Trophoblast cell (in vitro differentiated cells and primary cell): Measurements from ENCODE around the gene FHIT.

Experiments
- DNase-seq, 2 donors: peaks; one replicate each; pipeline ENCODE4 v3.0.0-alpha.2; 2016
- H2AFZ ChIP-seq: 2 replicates; pipeline ENCODE4 v1.6.1; 2013; ENCODE audit warnings: low read length, moderate library complexity, mild to moderate bottlenecking; ENCODE audit not compliant: insufficient read depth, poor library complexity
- H2AK5ac ChIP-seq: 2 replicates; pipeline ENCODE4 v1.6.1; 2013; ENCODE audit warnings: mild to moderate bottlenecking, low read length
- H2BK120ac ChIP-seq: 2 replicates; pipeline ENCODE4 v1.6.1; 2013; ENCODE audit warnings: low read length, mild to moderate bottlenecking, moderate library complexity; ENCODE audit not compliant: insufficient read depth, poor library complexity
- H2BK12ac ChIP-seq: 2 replicates; pipeline ENCODE4 v1.6.1; 2013; ENCODE audit warnings: mild to moderate bottlenecking, low read length, moderate library complexity
- H2BK5ac ChIP-seq: 2 replicates; pipeline ENCODE4 v1.6.1; 2013; ENCODE audit warnings: low read length, low read depth, moderate library complexity, mild to moderate bottlenecking; ENCODE audit not compliant: poor library complexity
- H3K14ac ChIP-seq: 2 replicates; pipeline ENCODE4 v1.6.1; 2013; ENCODE audit warnings: mild to moderate bottlenecking, low read length
- H3K18ac ChIP-seq: 2 replicates; pipeline ENCODE4 v1.6.1; 2013; ENCODE audit warnings: mild to moderate bottlenecking, low read length
- H3K23ac ChIP-seq: 2 replicates; pipeline ENCODE4 v1.6.1; 2013; ENCODE audit warnings: low read length
- H3K27ac ChIP-seq: 2 replicates; pipeline ENCODE4 v1.5.1; 2013; ENCODE audit warnings: low read depth, mild to moderate bottlenecking, inconsistent platforms, low read length, moderate library complexity
- H3K27me3 ChIP-seq: 2 replicates; pipeline ENCODE4 v1.6.1; 2013; ENCODE audit warnings: inconsistent platforms, mild to moderate bottlenecking, low read length, moderate library complexity; ENCODE audit not compliant: insufficient read depth
- H3K36me3 ChIP-seq, 2 experiments: 1 replicate in 1 of 2; 2 replicates in 1 of 2; pipeline ENCODE4 v1.6.1; 2013; ENCODE audit warnings: low read length in 2 of 2, mild to moderate bottlenecking in 2 of 2, moderate library complexity in 1 of 2; ENCODE audit not compliant: insufficient read depth in 2 of 2, control insufficient read depth in 1 of 2
- H3K4ac ChIP-seq: 2 replicates; pipeline ENCODE4 v1.6.1; 2013; ENCODE audit warnings: low read depth, mild to moderate bottlenecking, low read length, moderate library complexity
- H3K4me1 ChIP-seq, 2 experiments: 1 replicate in 1 of 2; 2 replicates in 1 of 2; pipeline ENCODE4 v1.6.1; 2013; ENCODE audit warnings: low read length in 2 of 2, mild to moderate bottlenecking in 2 of 2, moderate library complexity in 1 of 2; ENCODE audit not compliant: insufficient read depth in 2 of 2, control insufficient read depth in 1 of 2
- H3K4me2 ChIP-seq: 2 replicates; pipeline ENCODE4 v1.6.1; 2013; ENCODE audit warnings: inconsistent platforms, mild to moderate bottlenecking, low read length, moderate library complexity
- H3K4me3 ChIP-seq: 2 replicates; pipeline ENCODE4 v1.5.1; 2013; ENCODE audit warnings: mild to moderate bottlenecking, low read depth, low read length, inconsistent platforms
- H3K79me1 ChIP-seq: one replicate; pipeline ENCODE4 v1.6.1; 2013; ENCODE audit warnings: low read length
- H3K79me2 ChIP-seq: 2 replicates; pipeline ENCODE4 v1.6.1; 2013; ENCODE audit warnings: low read length, mild to moderate bottlenecking; ENCODE audit not compliant: control insufficient read depth, insufficient read depth, poor library complexity
- H3K9ac ChIP-seq: 2 replicates; pipeline ENCODE4 v1.6.1; 2013; ENCODE audit warnings: mild to moderate bottlenecking, low read length
- H3K9me3 ChIP-seq: 2 replicates; pipeline ENCODE4 v1.6.1; 2013; ENCODE audit warnings: low read depth, mild to moderate bottlenecking, control low read depth, inconsistent platforms, low read length; ENCODE audit not compliant: insufficient read depth
- H4K12ac ChIP-seq: 2 replicates; pipeline ENCODE4 v1.6.1; 2013; ENCODE audit warnings: low read depth, mild to moderate bottlenecking, low read length, moderate library complexity
- H4K8ac ChIP-seq: 2 replicates; pipeline ENCODE4 v1.6.1; 2013; ENCODE audit warnings: low read depth, mild to moderate bottlenecking, low read length, moderate library complexity
- H4K91ac ChIP-seq: one replicate; pipeline ENCODE4 v1.6.1; 2013; ENCODE audit warnings: low read depth, mild to moderate bottlenecking, low read length, moderate library complexity
- WGBS: extraction: QIAGEN DNeasy Blood & Tissue Kit; methylation state at CpG from one replicate; pipeline ENCODE4 v1.1.7; 2013; ENCODE audit warnings: missing lambda C conversion rate; ENCODE audit not compliant: insufficient read length, insufficient coverage; ENCODE audit errors: extremely low coverage; 5-methylcytosine and 5-hydroxymethylcytosine counted together

FHIT gene

GRCh38 chr3:60053526-60054265, 1197.6 kb downstream of the FHIT start:
- H2AK5ac ChIP-seq: no peak overlapping the region
- no peak overlapping the region for H4K8ac ChIP-seq
- no peak overlapping the region for H2AFZ ChIP-seq
- no peak overlapping the region for H2BK5ac ChIP-seq
- no peak overlapping the region for H2BK120ac ChIP-seq
- no peak overlapping the region for H4K12ac ChIP-seq
- DNase-seq: no peak
- H3K18ac ChIP-seq: no peak overlapping the region
- H3K27me3 ChIP-seq: no peaks in the 10 kb centered on the region
- H3K4ac ChIP-seq: no peak overlapping the region
- H3K36me3 ChIP-seq: no peaks in the 10 kb centered on the region
- H3K9me3 ChIP-seq: no peaks in the 10 kb centered on the region
- no peak overlapping the region for H2BK12ac ChIP-seq
- H3K4me1 ChIP-seq: peaks cover 0 to 12% of the 10 kb centered on the region in 2 experiments
- no peak overlapping the region for H4K91ac ChIP-seq
- WGBS: no CpG with 5 or more reads among the region's 3 CpGs
- H3K79me2 ChIP-seq: peaks cover 2% of the 10 kb centered on the region
- no peak overlapping the region for H3K9ac ChIP-seq
- peaks cover 17% of the 10 kb centered on the region for H3K79me1 ChIP-seq
- H3K4me3 ChIP-seq: no peak overlapping the region
- no peak overlapping the region for H3K4me2 ChIP-seq
- H3K14ac ChIP-seq: no peak overlapping the region
- H3K27ac ChIP-seq: no peak overlapping the region
- H3K23ac ChIP-seq: no peak overlapping the region

- H3K23ac ChIP-seq: no peak overlapping the region
- DNase-seq: no peak
- H3K9me3 ChIP-seq: no peaks in the 10 kb centered on the region
- H3K9ac ChIP-seq: no peak overlapping the region
- no peak overlapping the region for H3K4me3 ChIP-seq
- H3K27me3 ChIP-seq: no peaks in the 10 kb centered on the region
- no peak overlapping the region for H2BK120ac ChIP-seq
- no peak overlapping the region for H2BK5ac ChIP-seq
- no peak overlapping the region for H3K4me2 ChIP-seq
- no peaks in the 10 kb centered on the region for H3K79me1 ChIP-seq
- no peak overlapping the region for H2AK5ac ChIP-seq
- no peaks in the 10 kb centered on the region for H3K79me2 ChIP-seq
- no peak overlapping the region for H2AFZ ChIP-seq
- no peak overlapping the region for H3K4ac ChIP-seq
- H4K91ac ChIP-seq: no peak overlapping the region
- H3K18ac ChIP-seq: no peak overlapping the region
- no peaks in the 10 kb centered on the region for H3K4me1 ChIP-seq
- no peak overlapping the region for H4K12ac ChIP-seq
- no peaks in the 10 kb centered on the region for H3K36me3 ChIP-seq
- H4K8ac ChIP-seq: no peak overlapping the region
- no peak overlapping the region for H3K14ac ChIP-seq
- H2BK12ac ChIP-seq: no peak overlapping the region
- H3K27ac ChIP-seq: no peak overlapping the region
- no CpG with 5 or more reads among the region's 12 CpGs for WGBS
Observed at GRCh38 chr3:60048447-60048848, 1202.8 kb downstream of the FHIT start.

DNA sequence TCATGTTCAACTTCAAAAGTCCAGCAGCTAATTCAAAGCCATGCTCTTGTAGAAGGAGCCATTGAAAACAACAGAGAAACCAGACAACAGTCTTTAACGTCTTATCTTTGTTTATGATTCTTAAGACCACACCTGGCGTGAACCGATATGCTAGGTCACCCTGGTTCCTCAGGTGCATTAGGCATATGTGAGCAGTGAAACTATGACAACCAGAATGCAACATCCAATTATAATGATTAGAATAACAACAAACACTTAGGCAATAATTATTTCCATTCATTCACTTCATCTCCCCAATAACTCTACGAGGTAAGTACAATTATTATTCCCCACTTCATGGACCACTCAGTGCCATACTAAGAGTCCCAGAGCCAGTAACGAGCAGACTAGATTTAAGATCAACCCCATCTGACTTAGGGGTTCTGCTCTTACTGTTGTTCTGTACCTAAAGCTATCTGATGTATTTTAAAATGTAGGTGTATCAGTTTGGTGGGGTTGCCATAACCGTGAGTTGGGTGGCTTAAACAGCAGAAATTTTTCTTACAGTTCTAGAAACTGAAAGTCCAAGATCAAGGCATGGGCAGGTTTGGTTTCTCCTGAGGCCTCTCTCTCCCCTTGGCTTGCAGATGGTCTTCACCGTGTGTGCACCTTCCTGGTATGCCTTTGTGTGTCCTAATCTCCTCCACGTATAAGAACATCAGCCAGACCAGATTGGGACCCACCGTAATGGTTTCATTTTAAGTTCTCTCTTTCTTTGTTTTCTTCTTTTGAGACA, 1203.6 kb downstream of the FHIT start:
- Histone ChIP-seq H3K36me3 (no peaks in the 10 kb centered on the region), H3K4ac (no peak overlapping the region), H3K23ac (no peak overlapping the region), H3K27ac (no peak overlapping the region), H2AFZ (no peak overlapping the region), H2BK5ac (no peak overlapping the region), H3K14ac (no peak overlapping the region), H2BK120ac (no peak overlapping the region), H2AK5ac (no peak overlapping the region), H3K9ac (no peak overlapping the region), H2BK12ac (no peak overlapping the region), H4K12ac (no peak overlapping the region), H3K27me3 (no peaks in the 10 kb centered on the region), H3K79me1 (no peaks in the 10 kb centered on the region), H3K9me3 (no peaks in the 10 kb centered on the region), H4K91ac (no peak overlapping the region), H3K79me2 (no peaks in the 10 kb centered on the region), H3K4me2 (no peak overlapping the region), H3K18ac (no peak overlapping the region), H3K4me1 (no peaks in the 10 kb centered on the region), H4K8ac (no peak overlapping the region), H3K4me3 (no peak overlapping the region)
- DNase-seq: no peak
- WGBS: no CpG with 5 or more reads among the region's 9 CpGs

DNA sequence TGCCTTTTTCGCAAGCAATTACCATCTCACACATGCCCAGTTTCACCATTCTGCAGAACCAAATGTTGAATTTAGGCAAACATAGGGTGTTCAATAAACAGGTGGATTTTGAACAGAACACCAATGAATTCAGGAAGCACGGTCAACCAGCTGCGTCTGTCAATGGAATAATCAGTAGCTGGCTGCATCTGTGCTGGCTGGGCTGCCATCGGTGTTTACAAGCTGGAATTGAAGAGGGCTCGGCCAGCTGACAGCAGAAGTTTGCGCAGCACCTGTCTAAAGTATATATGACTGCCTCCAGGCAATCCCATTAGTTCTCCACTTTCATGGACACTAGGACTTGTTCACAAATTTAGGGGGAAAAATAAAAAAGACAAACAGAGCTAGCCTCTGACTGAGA, 1205.0 kb downstream of the FHIT start:
- no peak overlapping the region for H4K8ac ChIP-seq
- H3K27ac ChIP-seq: no peak overlapping the region
- no peak overlapping the region for H3K4ac ChIP-seq
- no peak overlapping the region for H2BK120ac ChIP-seq
- no peak overlapping the region for H2BK5ac ChIP-seq
- no peak overlapping the region for H4K12ac ChIP-seq
- no CpG with 5 or more reads among the region's 6 CpGs for WGBS
- no peaks in the 10 kb centered on the region for H3K36me3 ChIP-seq
- no peak overlapping the region for H3K23ac ChIP-seq
- no peak overlapping the region for H2AK5ac ChIP-seq
- no peak overlapping the region for H3K18ac ChIP-seq
- no peak overlapping the region for H2BK12ac ChIP-seq
- no peaks in the 10 kb centered on the region for H3K79me2 ChIP-seq
- H2AFZ ChIP-seq: no peak overlapping the region
- no peak overlapping the region for H3K14ac ChIP-seq
- H3K4me2 ChIP-seq: no peak overlapping the region
- no peaks in the 10 kb centered on the region for H3K9me3 ChIP-seq
- H3K4me3 ChIP-seq: no peak overlapping the region
- DNase-seq: no peak
- no peaks in the 10 kb centered on the region for H3K27me3 ChIP-seq
- H3K79me1 ChIP-seq: no peaks in the 10 kb centered on the region
- no peak overlapping the region for H3K9ac ChIP-seq
- H4K91ac ChIP-seq: no peak overlapping the region
- H3K4me1 ChIP-seq: no peaks in the 10 kb centered on the region
